SU-DHL-6 (cell line): ENCODE results near the gene ALKBH2.

Source experiments
- EZH2phosphoT487 ChIP-seq: fragments of 200-600 bp; sonication (generic), shearing (Covaris generic); conservative IDR thresholded peaks from 2 replicates; pipeline ENCODE4 v1.6.1; 2018; ENCODE audit warnings: mild to moderate bottlenecking, antibody characterized with exemption, low read length, moderate library complexity, mixed read lengths
- TF ChIP-seq, protein P1 (sequence below): fragments of 200-600 bp; sonication (generic); IDR thresholded peaks from one replicate; pipeline ENCODE4 v1.5.1; 2017; ENCODE audit warnings: antibody characterized with exemption, mild to moderate bottlenecking, low read length, moderate library complexity; ENCODE audit not compliant: insufficient read depth, poor library complexity, severe bottlenecking

DNA sequence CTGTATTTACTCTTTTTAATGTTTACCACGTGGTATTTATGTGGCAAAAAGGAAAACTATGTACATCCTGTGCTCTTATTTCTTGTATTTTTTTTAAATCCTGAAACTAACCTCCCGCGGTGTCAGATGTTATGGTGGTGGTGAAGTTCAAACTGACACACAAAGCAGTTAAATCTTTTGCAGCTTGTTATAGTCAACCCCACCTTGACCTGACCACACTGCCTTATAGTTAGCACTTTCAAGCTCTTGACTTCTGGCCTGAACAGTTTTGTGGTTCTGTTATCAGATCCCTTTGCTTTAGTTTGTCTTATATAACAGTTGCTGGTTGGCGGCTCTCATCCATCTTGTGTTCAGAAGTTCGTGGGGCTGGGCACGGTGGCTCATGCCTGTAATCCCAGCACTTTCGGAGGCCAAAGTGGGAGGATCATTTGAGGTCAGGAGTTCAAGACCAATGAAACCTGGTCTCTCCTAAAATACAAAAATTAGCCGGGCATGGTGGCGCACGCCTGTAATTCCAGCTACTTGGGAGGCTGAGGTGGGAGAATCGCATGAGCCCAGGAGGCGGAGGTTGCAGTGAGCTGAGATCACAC lies 6.3 kb upstream of the ALKBH2 start:
- no peak for TF ChIP-seq EZH2phosphoT487
- TF ChIP-seq, protein P1, sequence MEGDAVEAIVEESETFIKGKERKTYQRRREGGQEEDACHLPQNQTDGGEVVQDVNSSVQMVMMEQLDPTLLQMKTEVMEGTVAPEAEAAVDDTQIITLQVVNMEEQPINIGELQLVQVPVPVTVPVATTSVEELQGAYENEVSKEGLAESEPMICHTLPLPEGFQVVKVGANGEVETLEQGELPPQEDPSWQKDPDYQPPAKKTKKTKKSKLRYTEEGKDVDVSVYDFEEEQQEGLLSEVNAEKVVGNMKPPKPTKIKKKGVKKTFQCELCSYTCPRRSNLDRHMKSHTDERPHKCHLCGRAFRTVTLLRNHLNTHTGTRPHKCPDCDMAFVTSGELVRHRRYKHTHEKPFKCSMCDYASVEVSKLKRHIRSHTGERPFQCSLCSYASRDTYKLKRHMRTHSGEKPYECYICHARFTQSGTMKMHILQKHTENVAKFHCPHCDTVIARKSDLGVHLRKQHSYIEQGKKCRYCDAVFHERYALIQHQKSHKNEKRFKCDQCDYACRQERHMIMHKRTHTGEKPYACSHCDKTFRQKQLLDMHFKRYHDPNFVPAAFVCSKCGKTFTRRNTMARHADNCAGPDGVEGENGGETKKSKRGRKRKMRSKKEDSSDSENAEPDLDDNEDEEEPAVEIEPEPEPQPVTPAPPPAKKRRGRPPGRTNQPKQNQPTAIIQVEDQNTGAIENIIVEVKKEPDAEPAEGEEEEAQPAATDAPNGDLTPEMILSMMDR, result no peak
